Activated CD4-positive, alpha-beta T cell treated with anti-CD3 and anti-CD28 coated beads, Interleukin-2, amount 50 U/mL, for 4 hours (primary cell): ENCODE measurements around the gene CASK.

Experiments
- DNase-seq, 2 experiments: peaks; one replicate each; pipeline ENCODE4 v3.0.0-alpha.2; 2020

Gene CASK

DNA sequence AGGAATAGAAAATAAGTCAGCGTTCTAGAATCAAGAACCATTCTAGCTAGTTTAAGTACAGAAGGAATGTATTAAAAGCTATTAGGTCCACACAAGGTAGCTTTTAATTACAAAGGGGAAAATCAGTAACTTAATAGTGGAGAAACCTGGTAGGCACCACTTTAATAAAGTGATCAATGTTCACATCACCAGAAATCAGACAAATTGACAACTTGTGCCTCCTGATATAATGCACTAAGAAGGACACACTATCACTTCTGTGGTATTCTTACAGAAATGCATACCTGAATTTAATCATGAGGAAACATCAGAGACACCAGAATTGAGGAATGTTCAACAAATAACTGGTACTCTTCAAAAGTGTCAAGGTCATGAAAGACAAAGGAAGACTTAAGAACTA is 421.4 kb downstream of the CASK start:
- no peak for DNase-seq

DNA sequence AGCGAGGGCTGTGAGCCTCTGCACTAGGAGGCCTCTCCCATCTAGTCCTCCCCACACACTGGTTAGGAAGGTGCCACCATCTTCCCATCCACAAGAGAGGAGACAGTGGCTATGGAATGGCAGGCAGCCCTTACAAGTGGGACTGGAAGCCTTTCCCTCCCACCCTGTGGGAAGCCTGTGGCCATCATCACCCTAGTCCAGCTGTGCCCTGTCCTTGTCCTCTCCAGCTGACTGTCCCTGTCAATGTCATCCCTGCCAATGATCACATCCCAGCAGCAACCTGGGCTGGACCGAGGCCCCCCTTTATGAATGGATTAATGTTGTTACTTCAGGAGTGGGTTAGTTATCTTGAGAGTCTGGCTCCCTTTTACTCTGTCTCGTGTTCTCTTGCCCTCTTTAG is 423.4 kb downstream of the CASK start:
- DNase-seq = no peak

DNA sequence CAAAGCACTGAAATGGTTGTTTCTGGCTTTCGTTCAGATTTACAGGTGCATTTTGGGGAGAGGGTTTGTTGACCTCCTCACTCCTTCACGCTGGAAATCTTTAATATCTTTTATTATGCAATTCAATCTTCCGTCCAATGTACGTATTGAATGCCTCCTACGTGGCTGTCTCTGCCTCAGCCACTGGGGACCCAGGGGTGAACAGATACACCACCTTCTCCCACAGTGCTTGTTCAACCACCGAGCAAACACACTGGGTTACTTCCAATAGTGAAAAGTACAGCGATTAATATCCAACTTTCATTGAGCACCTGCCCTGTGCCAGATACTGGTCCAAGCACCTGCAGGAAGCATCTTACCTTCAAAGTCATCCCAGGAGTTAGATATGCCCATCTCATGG is 424.2 kb downstream of the CASK start:
- DNase-seq = no peak

DNA sequence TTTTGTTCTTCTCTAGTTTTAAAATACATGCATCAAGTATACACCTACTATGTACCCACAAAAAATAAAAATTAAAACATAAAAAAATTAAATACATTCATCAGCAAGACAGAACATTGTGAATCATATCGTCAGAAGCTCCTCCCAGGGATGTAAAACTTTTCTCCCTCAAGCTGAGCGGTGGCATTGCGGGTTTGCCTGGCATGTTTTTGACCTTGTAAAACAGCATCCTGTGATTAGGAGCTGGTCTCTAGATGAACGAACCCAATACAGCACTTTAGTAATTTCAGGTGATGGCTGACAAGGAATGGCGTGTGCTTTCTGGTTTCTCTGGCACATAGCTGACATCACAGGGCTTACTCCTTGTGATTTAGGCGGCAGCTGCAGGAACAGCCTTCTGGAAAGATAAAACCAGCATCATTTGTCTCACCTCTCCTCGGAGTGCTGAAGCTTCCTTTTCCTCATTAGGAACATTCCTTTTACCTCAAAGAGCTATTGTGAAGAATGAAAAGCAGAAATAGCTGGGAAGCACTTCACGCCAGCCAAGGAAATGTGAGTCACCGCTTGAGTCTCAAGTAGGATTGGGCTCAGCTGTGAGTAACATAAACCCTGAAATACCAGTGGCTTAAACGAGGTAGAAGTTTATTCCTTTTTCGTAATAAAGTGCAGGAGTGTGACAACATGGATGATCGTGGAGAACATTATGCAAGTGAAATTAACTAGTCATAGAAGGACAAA is 431.9 kb downstream of the CASK start:
- no peak for DNase-seq

DNA sequence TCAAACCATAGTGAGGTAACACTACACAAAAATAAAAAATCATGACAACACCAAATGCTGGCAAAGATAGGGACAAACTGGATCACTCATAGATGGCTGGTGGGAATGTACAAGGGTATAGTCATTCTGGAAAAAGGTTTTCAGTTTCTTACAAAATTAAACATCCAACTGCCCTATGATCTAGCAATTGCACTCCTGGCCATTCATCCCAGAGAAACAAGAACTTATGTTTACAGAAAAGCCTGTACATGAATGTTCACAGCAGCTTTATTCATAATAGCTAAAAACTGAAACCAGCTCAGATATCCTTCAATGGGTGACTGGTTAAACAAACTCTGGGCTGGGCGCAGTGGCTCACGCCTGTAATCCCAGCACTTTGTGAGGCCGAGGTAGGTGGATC is 432.9 kb downstream of the CASK start:
- no peak for DNase-seq

DNA sequence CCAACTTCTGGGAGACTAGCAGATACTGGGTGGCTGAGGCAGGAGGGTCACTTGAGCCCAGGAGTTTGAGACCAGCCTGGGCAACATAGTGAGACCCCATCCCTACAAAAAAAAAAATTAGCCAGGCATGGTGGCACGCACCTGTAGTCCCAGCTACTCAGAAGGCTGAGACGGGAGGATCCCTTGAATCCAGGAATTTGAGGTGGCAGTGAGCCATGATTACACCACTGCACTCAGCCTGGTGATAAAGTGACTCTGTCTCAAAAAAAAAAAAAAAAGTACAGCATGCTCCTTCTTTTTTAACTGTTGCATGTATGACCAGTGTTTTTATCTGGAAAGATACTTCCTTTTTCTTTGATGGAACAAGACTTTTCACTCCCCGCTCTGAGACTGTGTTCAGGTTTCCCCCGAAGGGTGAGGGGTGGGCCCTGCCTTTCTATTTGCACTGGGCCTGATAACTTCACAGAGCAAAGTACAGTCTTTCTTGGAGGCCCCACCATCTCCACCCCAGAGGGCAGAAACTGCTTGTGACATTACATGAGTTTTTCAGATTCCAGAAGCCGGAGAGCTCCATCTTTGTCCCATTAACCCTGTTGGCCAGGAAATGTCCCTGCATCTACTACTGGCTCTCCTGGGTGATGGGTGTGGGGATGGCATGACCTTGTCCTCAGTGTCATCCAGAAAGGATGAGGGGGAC is 441.1 kb downstream of the CASK start:
- no peak for DNase-seq

DNA sequence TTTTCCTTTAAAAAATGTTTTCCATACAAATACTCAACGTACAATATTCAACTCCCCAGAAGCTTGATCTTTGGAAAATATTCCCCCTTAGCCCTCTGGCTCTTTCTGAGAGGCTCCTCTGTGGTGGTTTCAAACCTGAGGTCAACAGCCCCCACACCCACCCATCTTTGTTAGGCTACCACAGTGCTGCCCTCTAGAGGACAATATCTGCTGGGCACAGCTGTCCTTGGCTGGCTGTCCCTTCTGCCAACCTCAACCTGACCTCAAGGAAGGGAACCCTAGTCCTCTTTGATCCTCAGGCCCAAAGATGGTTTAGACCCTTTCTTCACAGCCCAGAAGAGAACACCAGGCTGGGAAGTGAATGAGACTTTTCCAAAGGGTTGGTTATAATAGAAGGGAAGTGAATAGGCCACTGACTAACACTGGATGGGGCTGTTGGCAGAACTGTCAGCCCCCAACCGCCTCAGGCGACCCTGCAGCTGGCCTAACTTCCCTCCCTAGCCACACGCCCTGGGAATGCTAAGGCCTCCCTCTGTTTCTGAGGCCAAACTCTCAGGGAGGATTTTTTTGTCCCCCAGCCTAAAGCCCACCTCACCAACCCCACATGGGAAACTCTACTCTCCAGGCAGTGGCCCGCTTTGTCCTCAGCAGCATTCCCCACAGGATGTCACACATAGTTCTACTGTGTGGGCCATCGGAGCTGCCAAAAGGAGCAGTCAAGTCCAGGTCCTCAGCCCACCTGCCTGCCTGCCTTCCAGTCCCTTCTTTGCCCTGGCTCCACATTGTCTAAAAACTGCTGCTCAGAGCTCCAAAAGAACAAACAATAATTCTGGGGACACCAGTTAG is 441.9 kb downstream of the CASK start:
- no peak for DNase-seq

DNA sequence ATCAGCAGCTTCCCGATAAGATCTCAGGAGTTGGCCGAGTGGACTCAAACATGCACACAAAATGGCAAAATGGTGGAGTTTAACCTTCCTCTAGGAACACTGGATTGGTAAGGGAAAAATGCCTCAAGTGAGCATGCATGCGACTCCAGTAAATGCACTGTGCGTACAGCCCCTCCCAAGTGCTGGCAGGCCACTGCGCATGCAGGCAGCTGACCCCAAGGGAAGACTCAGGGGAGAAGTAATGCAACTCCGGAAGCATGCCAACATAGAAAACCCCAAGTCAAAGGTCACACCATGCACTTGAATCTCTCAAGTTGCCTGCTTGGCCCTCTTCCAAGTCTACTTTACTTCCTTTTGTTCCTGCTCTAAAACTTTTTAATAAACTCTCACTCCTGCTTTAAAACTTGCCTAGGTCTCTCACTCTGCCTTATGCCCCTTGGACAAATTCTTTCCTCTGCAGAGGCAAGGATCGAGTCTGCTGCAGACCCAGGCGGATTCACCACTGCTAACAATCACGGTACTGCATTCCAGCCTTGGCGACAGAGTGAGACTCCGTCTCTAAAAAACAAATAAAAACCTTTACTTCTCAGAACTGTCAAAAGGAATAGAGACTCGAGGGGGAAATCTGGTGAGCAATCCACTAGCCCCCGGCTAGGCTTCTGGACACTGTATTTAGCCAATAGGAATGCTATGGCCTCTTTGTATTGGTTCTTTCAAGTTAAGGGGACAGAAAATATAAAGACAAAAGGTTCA is 442.7 kb downstream of the CASK start:
- no peak for DNase-seq

DNA sequence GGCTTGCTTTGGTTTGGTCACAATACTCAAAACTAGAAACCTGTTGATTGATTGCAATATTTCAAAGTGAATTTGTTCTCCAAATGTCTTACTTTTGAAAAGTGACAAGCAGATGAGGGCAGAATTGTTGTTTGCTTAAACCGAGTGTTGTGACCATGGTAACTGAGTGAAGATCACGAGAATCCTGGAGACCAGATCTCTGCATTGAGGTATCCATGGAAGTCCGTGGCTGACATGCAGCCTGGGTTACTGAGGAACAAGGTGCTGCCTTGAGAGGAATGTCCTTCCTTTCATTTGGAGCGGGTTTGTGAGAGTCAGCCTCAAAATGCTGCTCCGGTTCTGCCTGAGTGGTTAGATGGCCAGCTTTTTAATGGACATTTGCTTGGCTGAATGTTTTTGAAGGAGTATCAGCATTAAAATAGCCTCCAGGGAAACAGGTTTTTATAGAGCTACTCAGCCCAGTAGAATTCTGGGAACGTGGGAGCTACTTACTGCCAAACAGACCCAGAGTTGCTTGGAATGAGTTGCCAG is 444.9 kb downstream of the CASK start:
- DNase-seq = no peak

DNA sequence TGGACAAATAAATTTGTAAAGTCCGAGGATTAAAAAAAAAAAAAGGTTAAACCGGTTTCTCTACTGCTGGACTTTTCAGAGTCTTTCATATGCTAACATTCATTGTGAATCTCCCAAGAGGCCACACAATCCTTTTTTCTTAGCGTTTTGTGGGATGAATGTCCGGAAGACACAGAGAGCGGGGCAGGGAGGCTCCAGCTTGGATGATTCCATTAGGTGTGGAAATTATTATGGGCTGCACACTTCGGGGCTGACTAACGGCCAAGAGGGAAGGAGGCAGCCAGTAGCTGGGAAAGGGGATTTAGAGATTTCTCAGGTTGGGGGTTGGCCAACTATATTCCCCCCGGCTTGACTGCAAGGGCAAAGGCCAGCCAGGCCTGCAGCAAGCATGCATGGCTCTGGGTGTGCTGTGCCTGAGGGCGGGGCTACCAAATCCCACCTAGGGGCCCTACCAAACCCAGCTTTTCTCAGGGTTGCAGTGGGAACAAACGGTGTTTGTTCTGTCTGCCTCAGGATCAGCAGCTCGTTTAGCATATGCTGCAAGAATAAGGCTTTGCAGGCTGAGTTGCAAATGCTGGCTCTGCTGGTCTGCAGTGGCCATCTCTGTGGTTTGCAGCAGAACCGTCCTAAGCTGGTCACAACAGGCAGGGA is 447.6 kb downstream of the CASK start:
- no peak for DNase-seq

DNA sequence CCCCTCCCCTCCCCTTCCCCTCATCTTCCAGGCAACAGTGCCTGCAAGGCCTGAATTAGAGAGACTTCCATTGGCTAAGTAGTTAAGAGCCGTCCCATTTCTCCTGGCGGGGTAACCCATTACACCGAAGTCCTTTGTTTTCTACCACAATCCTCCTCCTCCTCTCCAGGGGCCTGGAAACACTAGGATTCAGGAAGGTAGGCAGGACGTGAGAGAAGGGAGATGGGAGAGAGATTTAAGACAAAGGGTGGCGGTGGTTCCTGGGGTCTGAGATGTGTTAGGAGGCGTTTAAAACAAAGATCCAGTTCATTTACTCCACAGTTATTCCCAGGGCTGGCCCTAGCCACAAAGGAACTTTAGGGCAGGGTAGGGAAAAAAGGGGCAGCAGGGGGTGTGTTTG is 448.2 kb downstream of the CASK start:
- DNase-seq = no peak

DNA sequence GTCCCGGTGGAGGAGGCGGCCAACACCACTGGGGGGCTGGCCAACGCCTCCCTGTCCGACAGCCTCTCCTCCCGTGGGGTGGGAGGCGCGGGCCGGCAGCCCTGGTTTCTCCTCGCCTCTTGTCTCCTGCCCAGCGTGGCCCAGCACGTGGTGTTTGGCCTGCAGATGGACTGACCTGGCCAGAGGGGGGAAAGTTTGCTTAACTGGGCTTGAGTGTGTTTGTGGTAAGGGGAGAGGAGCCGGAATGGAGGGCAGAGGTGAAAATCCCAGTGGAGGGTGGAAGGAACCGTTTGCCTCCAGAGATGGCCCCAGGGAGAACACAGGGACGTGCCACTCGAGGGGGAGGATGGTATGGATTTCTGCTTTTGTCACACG is 448.6 kb downstream of the CASK start:
- no peak for DNase-seq

DNA sequence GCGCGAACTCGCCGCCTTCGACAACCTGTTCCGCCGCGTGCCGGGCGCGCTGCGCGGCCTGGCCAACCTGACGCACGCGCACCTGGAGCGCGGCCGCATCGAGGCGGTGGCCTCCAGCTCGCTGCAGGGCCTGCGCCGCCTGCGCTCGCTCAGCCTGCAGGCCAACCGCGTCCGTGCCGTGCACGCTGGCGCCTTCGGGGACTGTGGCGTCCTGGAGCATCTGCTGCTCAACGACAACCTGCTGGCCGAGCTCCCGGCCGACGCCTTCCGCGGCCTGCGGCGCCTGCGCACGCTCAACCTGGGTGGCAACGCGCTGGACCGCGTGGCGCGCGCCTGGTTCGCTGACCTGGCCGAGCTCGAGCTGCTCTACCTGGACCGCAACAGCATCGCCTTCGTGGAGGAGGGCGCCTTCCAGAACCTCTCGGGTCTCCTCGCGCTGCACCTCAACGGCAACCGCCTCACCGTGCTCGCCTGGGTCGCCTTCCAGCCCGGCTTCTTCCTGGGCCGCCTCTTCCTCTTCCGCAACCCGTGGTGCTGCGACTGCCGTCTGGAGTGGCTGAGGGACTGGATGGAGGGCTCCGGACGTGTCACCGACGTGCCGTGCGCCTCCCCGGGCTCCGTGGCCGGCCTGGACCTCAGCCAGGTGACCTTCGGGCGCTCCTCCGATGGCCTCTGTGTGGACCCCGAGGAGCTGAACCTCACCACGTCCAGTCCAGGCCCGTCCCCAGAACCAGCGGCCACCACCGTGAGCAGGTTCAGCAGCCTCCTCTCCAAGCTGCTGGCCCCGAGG is 449.2 kb downstream of the CASK start:
- DNase-seq = no peak

DNA sequence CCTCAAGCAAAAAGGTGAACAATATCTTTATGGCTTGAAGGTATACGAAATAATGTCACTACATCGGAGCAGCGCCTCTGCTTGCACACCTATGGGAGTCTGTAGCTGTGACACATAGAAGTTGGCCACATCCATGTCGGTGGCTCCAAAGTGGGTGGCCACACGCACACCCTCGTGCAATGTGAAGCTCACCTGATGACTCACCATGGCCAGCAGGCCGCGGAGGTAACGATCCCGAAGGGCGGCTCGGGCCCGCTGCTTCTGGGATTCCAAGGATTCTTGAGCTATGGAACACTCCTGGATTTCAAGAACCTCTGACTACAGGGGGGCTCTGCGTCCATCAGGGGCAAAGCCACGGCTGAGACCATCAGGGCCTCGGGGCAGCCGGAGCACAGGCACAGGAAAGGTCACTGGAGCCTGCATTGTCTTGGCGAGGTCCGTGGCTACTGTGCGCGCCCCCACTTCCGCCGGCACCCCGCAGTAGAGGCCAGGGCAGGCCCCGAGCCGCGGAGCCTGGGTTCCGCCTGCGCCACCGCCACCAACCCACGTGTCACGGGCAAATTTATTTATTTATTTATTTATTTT is 451.0 kb downstream of the CASK start:
- DNase-seq = no peak

DNA sequence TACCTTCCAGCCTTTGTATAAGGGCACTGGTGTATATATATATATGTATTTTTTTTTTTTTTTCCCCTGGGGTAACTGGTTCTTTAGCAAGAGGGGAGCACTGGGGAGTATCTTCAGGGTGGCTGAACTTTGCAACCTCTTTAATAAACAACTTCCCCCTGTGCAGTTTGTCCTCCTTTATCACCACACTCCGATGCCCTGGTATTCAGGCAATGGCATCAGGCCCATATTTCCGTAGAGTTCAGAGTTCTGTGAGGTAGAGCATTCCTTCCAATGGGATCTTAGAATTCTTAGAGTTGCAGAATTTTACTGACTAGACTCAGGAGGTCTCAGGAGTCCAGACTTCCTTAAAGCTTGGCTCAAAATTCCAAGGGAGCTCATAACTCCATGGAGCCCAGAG is 451.6 kb downstream of the CASK start:
- DNase-seq = no peak

DNA sequence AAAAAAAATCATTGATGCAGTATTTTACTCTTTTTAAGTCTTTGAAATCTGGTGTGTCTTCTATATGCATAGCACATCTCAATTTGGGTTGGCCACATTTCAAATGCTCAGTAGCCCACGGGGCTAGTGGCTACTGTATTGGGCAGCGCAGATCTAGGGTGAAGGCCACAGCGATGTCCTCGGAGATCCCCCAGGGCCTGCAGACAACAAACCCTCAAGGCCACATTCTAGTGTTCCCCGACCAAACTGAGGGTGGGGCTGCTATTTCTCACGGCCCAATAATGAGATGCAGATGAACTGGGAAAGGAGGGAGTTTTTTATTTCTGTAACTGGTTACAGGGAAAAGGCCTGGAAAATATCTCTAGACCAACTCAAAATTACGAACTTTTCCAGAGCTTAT is 452.6 kb downstream of the CASK start:
- no peak for DNase-seq

DNA sequence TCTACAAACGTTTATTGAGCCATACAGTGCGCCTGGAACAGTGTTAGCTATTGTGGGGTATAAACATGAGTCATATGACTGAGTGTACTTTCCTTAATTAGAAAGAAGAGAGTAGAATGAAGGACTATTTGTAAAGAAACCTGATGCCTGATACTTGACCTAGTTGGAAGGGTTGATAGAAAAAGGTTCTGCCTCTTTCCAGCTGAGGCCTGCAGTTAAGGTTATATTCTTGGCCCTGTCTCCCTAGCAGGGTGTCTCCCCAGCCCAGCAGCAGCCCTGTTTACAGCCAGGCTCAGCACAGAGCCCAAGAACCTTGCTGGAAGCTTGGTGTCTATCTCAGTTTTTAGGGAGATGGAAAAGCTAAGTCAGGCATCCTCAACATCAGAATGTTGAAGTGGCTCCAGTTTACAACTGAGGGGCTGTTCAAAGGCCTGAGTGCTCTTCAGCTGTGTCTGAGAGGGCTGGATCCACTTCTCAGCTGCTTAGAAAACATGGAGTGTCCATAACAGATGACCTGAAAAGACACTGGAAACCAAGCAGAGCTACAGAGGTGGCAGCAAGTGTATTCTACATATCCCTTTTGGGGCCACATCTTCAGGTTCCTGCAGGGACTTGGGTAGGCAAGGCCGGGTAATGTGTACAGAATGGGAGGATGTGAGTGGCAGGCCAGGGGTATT is 454.6 kb downstream of the CASK start:
- DNase-seq = no peak
